CD4-positive, alpha-beta T cell (primary cell): ENCODE results near the gene EDEM3. TPM values are rescaled to one million over a fixed set of nuclear protein-coding genes. Genes with fewer than 3 reads are reported as not detected.
"Not testable (repeated sequence)": the region's sequence is repeated elsewhere in the genome, so short reads cannot be mapped to it uniquely, and the experiment has no call there.

ENCODE experiments used
- ATAC-seq: fragments of 200-7000 bp; cut with Tn5 transposase; one replicate; pipeline ENCODE4 v1.10.0; 2022; ENCODE audit warnings: mild to moderate bottlenecking; ENCODE audit not compliant: poor library complexity
- CTCF ChIA-PET: fragments of 350-600 bp; sonication (Branson Sonifier 250); formaldehyde crosslinking; loops from one replicate; lab custom pipeline; 2021; ENCODE audit warnings: antibody characterized with exemption, inconsistent platforms; lab: Charles Lee
- POLR2A ChIA-PET: fragments of 350-600 bp; sonication (Branson Sonifier 250); formaldehyde crosslinking; loops from one replicate; lab custom pipeline; 2021; ENCODE audit warnings: antibody characterized with exemption, inconsistent platforms; lab: Charles Lee
- DNase-seq, 14 experiments: peaks; one replicate each; pipeline ENCODE4 v3.0.0-alpha.2; 2013 to 2020; ENCODE audit warnings: mixed read lengths in 2 of 14
- H3K27ac ChIP-seq, 2 donors: one replicate each; pipeline versions ENCODE4 v1.5.1 to v1.7.0; 2013; ENCODE audit warnings: low read length in 2 of 2, low read depth in 1 of 2, mild to moderate bottlenecking in 1 of 2
- H3K27me3 ChIP-seq, 2 experiments: 1 replicate in 1 of 2; 2 replicates in 1 of 2; pipeline versions ENCODE4 v1.6.1 to v1.7.0; 2013; ENCODE audit warnings: low read length in 2 of 2, control low read depth in 1 of 2, mild to moderate bottlenecking in 1 of 2, moderate library complexity in 1 of 2; ENCODE audit not compliant: insufficient read depth in 2 of 2, control insufficient read depth in 1 of 2
- H3K36me3 ChIP-seq: one replicate; pipeline ENCODE4 v1.6.1; 2013; ENCODE audit warnings: low read length, control low read depth; ENCODE audit not compliant: insufficient read depth
- H3K4me1 ChIP-seq: one replicate; pipeline ENCODE4 v1.6.1; 2013; ENCODE audit warnings: low read length, control low read depth; ENCODE audit not compliant: insufficient read depth
- H3K4me3 ChIP-seq: one replicate; pipeline ENCODE4 v1.5.1; 2013; ENCODE audit warnings: mild to moderate bottlenecking, low read length, moderate library complexity
- H3K9me3 ChIP-seq, 2 experiments: 1 replicate in 1 of 2; 2 replicates in 1 of 2; pipeline versions ENCODE4 v1.6.1 to v1.7.0; 2013; ENCODE audit warnings: low read length in 2 of 2, mild to moderate bottlenecking in 2 of 2, control low read depth in 1 of 2, moderate library complexity in 1 of 2; ENCODE audit not compliant: control insufficient read depth in 1 of 2, insufficient read depth in 1 of 2
- H3K27ac Mint-ChIP-seq: one replicate; pipeline ENCODE4 v1.8.0; 2020; ENCODE audit warnings: mixed read lengths
- H3K27me3 Mint-ChIP-seq: one replicate; pipeline ENCODE4 v1.8.0; 2021; ENCODE audit warnings: mixed read lengths
- H3K36me3 Mint-ChIP-seq: one replicate; pipeline ENCODE4 v1.8.0; 2021; ENCODE audit warnings: low read depth, mixed read lengths
- H3K4me1 Mint-ChIP-seq: one replicate; pipeline ENCODE4 v1.8.0; 2021; ENCODE audit warnings: low read depth, mixed read lengths
- H3K4me3 Mint-ChIP-seq: one replicate; pipeline ENCODE4 v1.8.0; 2020; ENCODE audit warnings: mild to moderate bottlenecking, mixed read lengths
- H3K9me3 Mint-ChIP-seq: one replicate; pipeline ENCODE4 v1.8.0; 2020; ENCODE audit warnings: mixed read lengths
- intact Hi-C, 2 experiments: fragments of 100-400 bp; cut with DNase I in 1 of 2; cut with micrococcal nuclease in 1 of 2; formaldehyde crosslinking; loops; one replicate each; pipeline versions ENCODE4 v1.15.1 to v1.9.0; 2023 to 2025; cut with DNase I, micrococcal nuclease
- total RNA-seq, 174 experiments: library from RNA in 2 of 174; stranded (reverse) in 2 of 174; gene quantifications; one replicate each; pipeline ENCODE4 v1.2.3 and lab custom pipeline; 2021 to 2026
- TF ChIP-seq, protein P1 (sequence below): fragments of 200-600 bp; IDR thresholded peaks from one replicate; pipeline ENCODE4 v1.8.0; 2022; ENCODE audit warnings: antibody characterized with exemption, mild to moderate bottlenecking

Gene EDEM3
- total RNA-seq, 2 experiments from 2014 or later, result 19.9 to 20.0 TPM

DNA sequence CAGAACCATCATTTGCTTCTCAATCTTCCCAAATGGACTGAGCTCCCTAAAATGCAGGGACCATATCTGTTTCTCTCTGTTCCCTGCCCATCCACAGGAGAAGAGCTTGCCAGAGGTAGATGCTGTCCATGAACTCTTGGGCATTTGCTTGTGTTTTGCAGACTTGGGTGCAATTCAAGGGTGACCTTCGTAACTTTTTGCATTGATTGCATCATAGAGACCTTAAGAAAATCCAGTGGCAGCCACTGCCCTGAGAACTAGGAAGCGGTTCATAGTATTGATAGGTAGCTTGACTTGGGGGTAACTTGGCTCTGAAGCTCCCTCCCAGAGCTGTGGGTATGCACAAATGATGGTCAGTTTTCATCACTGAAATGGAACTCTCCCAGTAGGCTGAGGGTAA is 34.3 kb upstream of the EDEM3 start:
- H3K27ac ChIP-seq, result no peak overlapping the region
- H3K9me3 ChIP-seq, result peaks cover 0 to 6% of the 10 kb centered on the region in 2 experiments
- peaks cover 7% of the 10 kb centered on the region for H3K4me1 ChIP-seq
- no peak for ATAC-seq
- H3K36me3 ChIP-seq, result peaks cover 7% of the 10 kb centered on the region
- no peaks in the 10 kb centered on the region for H3K27me3 ChIP-seq
- no peak overlapping the region for H3K4me3 ChIP-seq
- ChIA-PET POLR2A (no interaction called here), CTCF (no interaction called here)
- Mint-ChIP-seq H3K9me3 (peaks cover 14% of the 10 kb centered on the region), H3K27me3 (no peaks in the 10 kb centered on the region), H3K4me3 (no peak overlapping the region), H3K4me1 (peaks cover 6% of the 10 kb centered on the region), H3K36me3 (peaks cover 18% of the 10 kb centered on the region), H3K27ac (no peak overlapping the region)
- intact Hi-C loops, result no loop called here
- TF ChIP-seq, protein P1, sequence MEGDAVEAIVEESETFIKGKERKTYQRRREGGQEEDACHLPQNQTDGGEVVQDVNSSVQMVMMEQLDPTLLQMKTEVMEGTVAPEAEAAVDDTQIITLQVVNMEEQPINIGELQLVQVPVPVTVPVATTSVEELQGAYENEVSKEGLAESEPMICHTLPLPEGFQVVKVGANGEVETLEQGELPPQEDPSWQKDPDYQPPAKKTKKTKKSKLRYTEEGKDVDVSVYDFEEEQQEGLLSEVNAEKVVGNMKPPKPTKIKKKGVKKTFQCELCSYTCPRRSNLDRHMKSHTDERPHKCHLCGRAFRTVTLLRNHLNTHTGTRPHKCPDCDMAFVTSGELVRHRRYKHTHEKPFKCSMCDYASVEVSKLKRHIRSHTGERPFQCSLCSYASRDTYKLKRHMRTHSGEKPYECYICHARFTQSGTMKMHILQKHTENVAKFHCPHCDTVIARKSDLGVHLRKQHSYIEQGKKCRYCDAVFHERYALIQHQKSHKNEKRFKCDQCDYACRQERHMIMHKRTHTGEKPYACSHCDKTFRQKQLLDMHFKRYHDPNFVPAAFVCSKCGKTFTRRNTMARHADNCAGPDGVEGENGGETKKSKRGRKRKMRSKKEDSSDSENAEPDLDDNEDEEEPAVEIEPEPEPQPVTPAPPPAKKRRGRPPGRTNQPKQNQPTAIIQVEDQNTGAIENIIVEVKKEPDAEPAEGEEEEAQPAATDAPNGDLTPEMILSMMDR, result no peak
- DNase-seq, result no peak

DNA sequence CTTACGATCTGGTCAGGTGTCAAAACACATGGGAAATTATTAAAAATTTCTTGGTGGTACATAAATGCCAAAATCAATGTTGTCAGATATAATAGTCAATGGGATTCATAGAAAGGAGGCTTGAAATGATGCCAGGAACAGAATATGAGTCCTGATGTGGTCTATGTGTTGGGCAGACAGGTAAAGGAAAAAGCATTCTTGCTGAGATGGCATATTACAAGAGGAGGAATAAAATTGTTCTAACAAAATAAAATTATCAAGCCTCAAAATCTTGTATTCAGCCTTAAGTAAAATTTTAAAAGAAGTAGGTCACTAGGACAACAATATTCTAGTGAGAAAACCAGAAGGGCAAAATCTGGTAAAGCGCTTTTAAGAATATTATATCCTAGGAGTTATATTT is 30.9 kb upstream of the EDEM3 start:
- Mint-ChIP-seq H3K4me1 (no peaks in the 10 kb centered on the region), H3K4me3 (no peak overlapping the region), H3K36me3 (peaks cover 19% of the 10 kb centered on the region), H3K27ac (no peak overlapping the region), H3K27me3 (no peaks in the 10 kb centered on the region), H3K9me3 (peaks cover 19% of the 10 kb centered on the region)
- no peaks in the 10 kb centered on the region for H3K27me3 ChIP-seq
- H3K9me3 ChIP-seq, result peaks cover 6 to 8% of the 10 kb centered on the region in 2 experiments
- intact Hi-C loops, result no loop called here
- ChIA-PET CTCF (no interaction called here), POLR2A (no interaction called here)
- H3K27ac ChIP-seq, result no peak overlapping the region
- H3K4me1 ChIP-seq, result no peaks in the 10 kb centered on the region
- DNase-seq (no peak), ATAC-seq (no peak)
- H3K4me3 ChIP-seq, result no peak overlapping the region
- TF ChIP-seq, protein P1, result no peak
- H3K36me3 ChIP-seq, result peaks cover 3% of the 10 kb centered on the region

DNA sequence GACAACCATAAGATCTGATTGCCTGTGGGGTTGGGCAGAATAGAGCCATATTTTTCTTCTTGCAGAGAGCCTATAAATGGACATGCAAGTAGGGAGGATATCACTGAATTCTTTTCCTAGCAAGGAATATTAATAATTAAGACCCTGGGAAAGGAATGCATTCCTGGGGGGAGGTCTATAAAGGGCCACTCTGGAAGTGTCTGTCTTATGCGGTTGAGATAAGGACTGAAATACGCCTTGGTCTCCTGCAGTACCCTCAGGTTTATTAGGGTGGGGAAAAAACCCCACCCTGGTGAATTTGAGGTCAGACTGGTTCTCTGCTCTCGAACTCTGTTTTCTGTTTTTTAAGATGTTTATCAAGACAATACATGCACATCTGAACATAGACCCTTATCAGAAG is 29.1 kb upstream of the EDEM3 start:
- intact Hi-C loops, H3K36me3 ChIP-seq, CTCF ChIA-PET, H3K4me1 ChIP-seq, H3K4me1 Mint-ChIP-seq, H3K27ac ChIP-seq, ATAC-seq, H3K9me3 ChIP-seq, POLR2A ChIA-PET, H3K4me3 Mint-ChIP-seq, H3K27me3 ChIP-seq, H3K27ac Mint-ChIP-seq, H3K27me3 Mint-ChIP-seq, DNase-seq, H3K4me3 ChIP-seq: not testable (repeated sequence)
- Mint-ChIP-seq H3K9me3 (peaks cover 19% of the 10 kb centered on the region), H3K36me3 (peaks cover 19% of the 10 kb centered on the region)

DNA sequence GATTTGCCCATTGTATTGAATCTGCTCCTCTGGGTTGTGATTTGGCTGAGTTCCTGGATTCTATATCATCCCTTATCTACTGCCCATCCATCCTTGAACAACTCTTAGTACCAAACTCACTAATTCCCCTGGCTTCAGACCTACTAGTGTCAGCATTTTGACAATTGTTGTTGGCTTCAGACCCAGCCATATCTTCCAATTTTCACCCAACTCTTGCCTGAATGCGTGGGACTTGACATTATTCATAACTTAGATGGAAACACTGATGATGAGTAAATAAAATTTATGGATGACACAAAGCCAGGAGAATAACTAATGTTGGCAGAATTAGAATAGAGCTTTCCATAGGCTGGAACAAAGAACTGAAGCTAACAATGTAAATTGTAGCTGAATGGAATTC is 27.3 kb upstream of the EDEM3 start:
- Mint-ChIP-seq H3K9me3 (peaks cover 19% of the 10 kb centered on the region), H3K36me3 (peaks cover 18% of the 10 kb centered on the region), H3K27me3 (no peaks in the 10 kb centered on the region), H3K4me1 (peaks cover 5% of the 10 kb centered on the region), H3K27ac (no peak overlapping the region), H3K4me3 (no peak overlapping the region)
- CTCF ChIA-PET, result no interaction called here
- no peaks in the 10 kb centered on the region for H3K27me3 ChIP-seq
- POLR2A ChIA-PET, result no interaction called here
- no peak overlapping the region for H3K4me3 ChIP-seq
- H3K9me3 ChIP-seq, result peaks cover 6 to 8% of the 10 kb centered on the region in 2 experiments
- intact Hi-C loops, result no loop called here
- no peaks in the 10 kb centered on the region for H3K4me1 ChIP-seq
- no peaks in the 10 kb centered on the region for H3K36me3 ChIP-seq
- ATAC-seq (no peak), DNase-seq (no peak)
- TF ChIP-seq, protein P1, result no peak
- no peak overlapping the region for H3K27ac ChIP-seq
